IMR-90 (cell line): ENCODE results near the gene COX6A2. TPM values are rescaled to one million over a fixed set of nuclear protein-coding genes. Genes with fewer than 3 reads are reported as not detected.

Source experiments
- ATAC-seq: fragments of 200-7000 bp; cut with Tn5 transposase; 2 replicates; pipeline ENCODE4 v1.9.1; 2020; ENCODE audit warnings: low read depth, mild to moderate bottlenecking, moderate library complexity
- BruUV-seq: library from RNA; stranded (reverse); fragments of 400-500 nt; replicated peaks from 2 replicates; lab custom pipeline; 2021; lab: Mats Ljungman, UMichigan
- CTCF ChIA-PET: fragments of 300-600 bp; formaldehyde crosslinking; extraction: SDS; loops from one replicate; lab custom pipeline; 2021; ENCODE audit warnings: antibody characterized with exemption; lab: Yijun Ruan, JAX
- POLR2A ChIA-PET: fragments of 300-600 bp; sonication (Branson Sonifier 250); formaldehyde crosslinking; loops from one replicate; lab custom pipeline; 2022; ENCODE audit warnings: antibody characterized with exemption; ENCODE audit not compliant: unreplicated experiment; lab: Charles Lee
- DNase-seq: peaks from one replicate; pipeline ENCODE4 v3.0.0; 2013
- H2AFZ ChIP-seq: replicated peaks from 2 replicates; pipeline ENCODE3; 2013; ENCODE audit warnings: low read length, mild to moderate bottlenecking; ENCODE audit not compliant: poor library complexity
- H2AK5ac ChIP-seq: 2 replicates; pipeline ENCODE4 v1.6.1; 2013; ENCODE audit warnings: low read depth, low read length, inconsistent platforms
- H2AK9ac ChIP-seq: replicated peaks from 2 replicates; pipeline ENCODE3; 2013; ENCODE audit warnings: mild to moderate bottlenecking, low read depth, low read length, moderate library complexity; ENCODE audit not compliant: poor library complexity
- H2BK120ac ChIP-seq: 2 replicates; pipeline ENCODE4 v1.6.1; 2013; ENCODE audit warnings: low read depth, low read length, inconsistent platforms
- H2BK15ac ChIP-seq: 3 replicates; pipeline ENCODE4 v1.6.1; 2013; ENCODE audit warnings: low read depth, low read length, inconsistent platforms
- H2BK20ac ChIP-seq: 2 replicates; pipeline ENCODE4 v1.6.1; 2013; ENCODE audit warnings: low read depth, mild to moderate bottlenecking, inconsistent platforms, low read length, moderate library complexity
- H2BK5ac ChIP-seq: 2 replicates; pipeline ENCODE4 v1.6.1; 2013; ENCODE audit warnings: mild to moderate bottlenecking, low read depth, low read length, inconsistent platforms; ENCODE audit not compliant: poor library complexity, severe bottlenecking
- H3K14ac ChIP-seq: replicated peaks from 2 replicates; pipeline ENCODE4 v1.6.1; 2013; ENCODE audit warnings: low read depth, low read length, inconsistent platforms
- H3K18ac ChIP-seq: 2 replicates; pipeline ENCODE4 v1.6.1; 2013; ENCODE audit warnings: low read depth, low read length, control low read depth
- H3K23ac ChIP-seq: 2 replicates; pipeline ENCODE4 v1.6.1; 2013; ENCODE audit warnings: low read depth, low read length, inconsistent platforms
- H3K27ac ChIP-seq: 2 replicates; pipeline ENCODE4 v1.5.1; 2013; ENCODE audit warnings: mild to moderate bottlenecking, control low read depth, low read length; ENCODE audit not compliant: insufficient read depth
- H3K27me3 ChIP-seq: 2 replicates; pipeline ENCODE4 v1.6.1; 2013; ENCODE audit warnings: low read length; ENCODE audit not compliant: control insufficient read depth, insufficient read depth
- H3K36me3 ChIP-seq: 2 replicates; pipeline ENCODE4 v1.6.1; 2013; ENCODE audit warnings: low read length, mixed read lengths; ENCODE audit not compliant: control insufficient read depth, insufficient read depth
- H3K4ac ChIP-seq: 2 replicates; pipeline ENCODE4 v1.6.1; 2013; ENCODE audit warnings: low read depth, low read length, inconsistent platforms
- H3K4me1 ChIP-seq: 2 replicates; pipeline ENCODE4 v1.6.1; 2013; ENCODE audit warnings: low read length, mixed read lengths; ENCODE audit not compliant: control insufficient read depth, insufficient read depth
- H3K4me2 ChIP-seq: 2 replicates; pipeline ENCODE4 v1.6.1; 2013; ENCODE audit warnings: low read depth, mild to moderate bottlenecking, control low read depth, low read length, moderate library complexity
- H3K4me3 ChIP-seq: 2 replicates; pipeline ENCODE4 v1.5.1; 2013; ENCODE audit warnings: low read depth, mild to moderate bottlenecking, control low read depth, low read length, moderate library complexity; ENCODE audit not compliant: insufficient read depth
- H3K56ac ChIP-seq: 2 replicates; pipeline ENCODE4 v1.6.1; 2013; ENCODE audit warnings: low read length, inconsistent platforms; ENCODE audit not compliant: insufficient read depth; ENCODE audit errors: extremely low read depth
- H3K79me1 ChIP-seq, 2 experiments: 2 replicates each; pipeline ENCODE4 v1.6.1; 2013; ENCODE audit warnings: low read length in 2 of 2, inconsistent platforms in 1 of 2, low read depth in 1 of 2
- H3K9ac ChIP-seq: 2 replicates; pipeline ENCODE4 v1.6.1; 2013; ENCODE audit warnings: low read depth, low read length, control low read depth
- H3K9me1 ChIP-seq: 2 replicates; pipeline ENCODE4 v1.6.1; 2013; ENCODE audit warnings: low read length, inconsistent platforms; ENCODE audit not compliant: insufficient read depth
- H3K9me3 ChIP-seq: 2 replicates; pipeline ENCODE4 v1.6.1; 2013; ENCODE audit warnings: low read length; ENCODE audit not compliant: control insufficient read depth, insufficient read depth
- H4K20me1 ChIP-seq: 2 replicates; pipeline ENCODE4 v1.6.1; 2013; ENCODE audit warnings: low read length, inconsistent platforms; ENCODE audit not compliant: insufficient read depth
- H4K5ac ChIP-seq: 2 replicates; pipeline ENCODE4 v1.6.1; 2013; ENCODE audit warnings: mild to moderate bottlenecking, low read depth, low read length, control low read depth
- H4K8ac ChIP-seq, 2 experiments: 2 replicates each; pipeline ENCODE4 v1.6.1; 2013; ENCODE audit warnings: low read depth in 2 of 2, low read length in 2 of 2, control low read depth in 1 of 2, inconsistent platforms in 1 of 2
- H4K91ac ChIP-seq: 2 replicates; pipeline ENCODE4 v1.6.1; 2013; ENCODE audit warnings: low read depth, low read length, inconsistent platforms; ENCODE audit not compliant: insufficient read depth
- POLR2A ChIP-seq: IDR thresholded peaks from 2 replicates; pipeline ENCODE4 v1.6.1; 2012; ENCODE audit warnings: mild to moderate bottlenecking, low read depth, low read length
- RFX5 ChIP-seq: IDR thresholded peaks from 2 replicates; pipeline ENCODE4 v1.8.0; 2012; ENCODE audit warnings: low read depth, mild to moderate bottlenecking, low read length, moderate library complexity
- WGBS, 2 experiments: methylation state at CpG; one replicate each; pipeline versions ENCODE4 v1.1.5 to v1.1.7; 2013; ENCODE audit warnings: missing lambda C conversion rate in 2 of 2; ENCODE audit not compliant: insufficient read length in 1 of 2; ENCODE audit errors: extremely low coverage in 2 of 2; 5-methylcytosine and 5-hydroxymethylcytosine counted together
- dilution Hi-C: fragments of 300-500 bp; cut with HindIII; formaldehyde crosslinking; loops from one replicate; pipeline ENCODE4 v1.14.3; 2018; ENCODE audit warnings: low sequenced_read_pairs; ENCODE audit not compliant: unreplicated experiment
- in situ Hi-C: fragments of 300-500 bp; cut with MboI; formaldehyde crosslinking; loops from 3 replicates; pipeline ENCODE4 v1.14.3; 2019; ENCODE audit warnings: low sequenced_read_pairs, inconsistent platforms, mixed read lengths
- intact Hi-C: fragments of 100-400 bp; cut with micrococcal nuclease; formaldehyde crosslinking; loops from 2 replicates; pipeline ENCODE4 v1.10.0; 2022
- polyA plus RNA-seq, 3 experiments: library from polyadenylated mRNA; depleted of rRNA; stranded (reverse); fragments of >200 nt; gene quantifications; 2 replicates each; pipeline ENCODE4 v1.2.3, GENCODE V29; 2012; ENCODE audit warnings: low replicate concordance in 1 of 3
- total RNA-seq: library from RNA; depleted of rRNA; stranded (reverse); fragments of >200 nt; gene quantifications from 2 replicates; pipeline ENCODE4 v1.2.3, GENCODE V29; 2012

COX6A2 gene
- total and polyA plus RNA-seq, 2 of the 4 experiments (the other 2 are of a cell fraction): not detected

- no peak overlapping the region for H2BK5ac ChIP-seq
- in situ Hi-C loops: no loop called here
- peaks cover 3% of the 10 kb centered on the region for H3K27me3 ChIP-seq
- H3K14ac ChIP-seq: no peak overlapping the region
- dilution Hi-C loops: no loop called here
- no peak overlapping the region for H3K9ac ChIP-seq
- WGBS, 2 experiments: no CpG with 5 or more reads among the region's 9 CpGs
- H4K5ac ChIP-seq: no peak overlapping the region
- intact Hi-C loops: no loop called here
- ChIA-PET POLR2A (no interaction called here), CTCF (no interaction called here)
- no peak overlapping the region for H2AK5ac ChIP-seq
- H3K4me2 ChIP-seq: no peak overlapping the region; the same call in 1 of the 2 replicates
- no peak for DNase-seq
- no TSS peak for BruUV-seq
- peak overlapping the region; percentile 3; the same call in 1 of the 2 replicates for H3K4me3 ChIP-seq
- no peak overlapping the region for H2BK20ac ChIP-seq
- peak overlapping the region; percentile 65 for H2AFZ ChIP-seq
- H2AK9ac ChIP-seq: no peak overlapping the region
- H3K18ac ChIP-seq: no peak overlapping the region
- no peak overlapping the region for H3K4ac ChIP-seq
- H3K4me1 ChIP-seq: no peaks in the 10 kb centered on the region
- peak; percentile 80 for ATAC-seq
- no peaks in the 10 kb centered on the region for H3K79me1 ChIP-seq
- no peak overlapping the region for H2BK15ac ChIP-seq
- no peaks in the 10 kb centered on the region for H3K36me3 ChIP-seq
- H3K23ac ChIP-seq: no peak overlapping the region
- no peaks in the 10 kb centered on the region for H3K9me1 ChIP-seq
- no peak overlapping the region for H3K56ac ChIP-seq
- H3K9me3 ChIP-seq: no peaks in the 10 kb centered on the region; the same call in 1 of the 2 replicates
- TF ChIP-seq POLR2A: no peak
- no peak for TF ChIP-seq RFX5
- no peaks in the 10 kb centered on the region for H4K20me1 ChIP-seq
- H4K8ac ChIP-seq: no peak overlapping the region; a peak in 1 of 4 replicates
- H4K91ac ChIP-seq: no peak overlapping the region
- no peak overlapping the region for H2BK120ac ChIP-seq
- H3K27ac ChIP-seq: no peak overlapping the region
Measured at GRCh38 chr16:31404353-31405064, 23.7 kb downstream of the COX6A2 start.
